Measurements from ENCODE around the gene CTSE.

- TF ChIP-seq TAF1 (IDR thresholded peaks at IDR 0.05; ENCODE audit: borderline replicate concordance, low read depth, low read length) (no peak), POLR2A (IDR thresholded peaks at IDR 0.05; ENCODE audit: low read depth, low read length) (no peak)
Observed at GRCh38 chr1:205961991-205962820, 61.5 kb downstream of the CTSE start.
